ENCODE results near the gene SAMSN1. TPM values are rescaled to one million over a fixed set of nuclear protein-coding genes. Genes with fewer than 3 reads are reported as not detected.

SAMSN1 gene
- total and polyA plus RNA-seq, 12 donors: 1.4 to 15.3 (median 7.1) TPM

DNA sequence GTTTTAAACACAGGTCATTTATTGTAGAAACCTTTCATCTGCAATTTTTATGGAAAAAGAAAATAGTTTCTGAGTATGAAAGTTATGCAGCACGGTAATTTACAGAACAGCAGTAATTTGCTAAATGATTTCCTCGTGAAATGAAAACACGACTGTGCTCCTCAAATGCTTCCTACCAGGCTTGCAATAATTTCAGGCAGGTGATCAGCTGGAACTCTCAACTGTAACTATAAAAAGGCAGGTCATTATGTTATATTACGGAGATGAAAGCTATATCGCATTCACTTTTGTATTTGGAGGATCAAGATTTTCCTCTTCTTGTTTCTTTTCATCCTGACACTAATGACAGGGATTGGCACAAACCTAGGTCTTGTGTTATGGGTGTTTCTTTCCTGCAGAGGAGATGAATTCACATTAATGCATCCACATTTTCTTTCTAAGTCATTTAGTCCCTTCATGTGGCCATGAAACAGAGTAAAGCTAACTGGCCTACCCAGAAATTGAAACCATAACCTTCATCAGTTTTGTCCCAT, 57.4 kb downstream of the SAMSN1 start:
- intact Hi-C loops (cut with DNase I): no loop called here
- TF ChIP-seq, protein P1, sequence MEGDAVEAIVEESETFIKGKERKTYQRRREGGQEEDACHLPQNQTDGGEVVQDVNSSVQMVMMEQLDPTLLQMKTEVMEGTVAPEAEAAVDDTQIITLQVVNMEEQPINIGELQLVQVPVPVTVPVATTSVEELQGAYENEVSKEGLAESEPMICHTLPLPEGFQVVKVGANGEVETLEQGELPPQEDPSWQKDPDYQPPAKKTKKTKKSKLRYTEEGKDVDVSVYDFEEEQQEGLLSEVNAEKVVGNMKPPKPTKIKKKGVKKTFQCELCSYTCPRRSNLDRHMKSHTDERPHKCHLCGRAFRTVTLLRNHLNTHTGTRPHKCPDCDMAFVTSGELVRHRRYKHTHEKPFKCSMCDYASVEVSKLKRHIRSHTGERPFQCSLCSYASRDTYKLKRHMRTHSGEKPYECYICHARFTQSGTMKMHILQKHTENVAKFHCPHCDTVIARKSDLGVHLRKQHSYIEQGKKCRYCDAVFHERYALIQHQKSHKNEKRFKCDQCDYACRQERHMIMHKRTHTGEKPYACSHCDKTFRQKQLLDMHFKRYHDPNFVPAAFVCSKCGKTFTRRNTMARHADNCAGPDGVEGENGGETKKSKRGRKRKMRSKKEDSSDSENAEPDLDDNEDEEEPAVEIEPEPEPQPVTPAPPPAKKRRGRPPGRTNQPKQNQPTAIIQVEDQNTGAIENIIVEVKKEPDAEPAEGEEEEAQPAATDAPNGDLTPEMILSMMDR (IDR thresholded peaks at IDR 0.05): no peak
- TF ChIP-seq POLR2A (IDR thresholded peaks at IDR 0.05): no peak
- Histone ChIP-seq H3K27me3 (no peaks in the 10 kb centered on the region), H3K4me1 (replicated peaks in 1 of 2) (no peaks in the 10 kb centered on the region), H3K9me3 (replicated peaks in 1 of 3) (no peaks in the 10 kb centered on the region), H3K27ac (no peak overlapping the region), H3K36me3 (replicated peaks in 1 of 2) (no peaks in the 10 kb centered on the region), H3K4me3 (no peak overlapping the region)
- DNase-seq: no peak
- WGBS, 4 donors: 78 to 83% (median 82%) methylated on average over 5 of the region's 5 CpGs

DNA sequence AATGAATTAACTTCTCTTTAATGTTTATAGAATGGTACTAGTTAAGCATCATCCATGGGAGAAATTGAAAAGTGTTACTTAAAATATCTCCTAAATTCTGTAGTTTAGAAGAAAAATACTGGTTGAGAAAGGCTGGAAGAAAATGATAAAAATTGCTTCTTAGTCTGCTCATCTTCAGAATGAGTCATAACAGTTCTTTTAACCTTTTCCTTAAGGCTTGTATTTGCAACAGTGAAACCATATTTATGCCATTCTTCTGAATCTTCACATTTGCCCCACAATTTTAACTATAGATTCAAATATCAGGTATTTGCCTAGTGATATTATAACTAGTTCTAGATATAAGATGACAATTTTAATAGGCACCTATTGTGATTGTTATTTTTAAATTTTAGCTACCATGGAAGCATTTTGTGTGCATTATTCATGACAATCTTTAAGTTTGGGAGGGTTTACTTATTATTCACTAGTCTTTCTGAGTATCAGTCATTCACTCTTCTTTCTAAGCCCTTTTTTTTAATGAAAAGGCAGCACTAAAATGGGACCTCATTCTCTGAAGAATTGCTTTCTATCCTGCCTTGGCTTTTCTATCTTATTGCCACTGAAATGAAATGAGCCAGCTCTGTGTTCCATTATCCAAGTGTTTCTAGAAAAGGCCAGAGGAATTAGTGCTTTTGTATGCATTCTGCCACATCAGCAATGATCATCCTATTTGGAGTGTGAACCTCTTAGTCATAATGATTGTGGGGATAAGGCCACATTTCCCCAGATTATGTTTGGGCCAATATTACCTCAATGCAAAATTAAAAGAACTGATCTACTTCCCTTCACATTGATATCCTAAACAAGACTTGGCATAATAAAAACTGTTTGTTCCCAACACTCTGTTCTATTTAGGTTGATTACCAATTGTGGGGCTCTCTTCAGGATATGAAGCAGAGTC, 58.4 kb downstream of the SAMSN1 start:
- no peaks in the 10 kb centered on the region for H3K4me1 ChIP-seq (replicated peaks in 1 of 2)
- no peak for DNase-seq
- intact Hi-C loops (cut with DNase I): no loop called here
- H3K4me3 ChIP-seq: no peak overlapping the region
- H3K36me3 ChIP-seq (replicated peaks in 1 of 2): no peaks in the 10 kb centered on the region
- H3K27ac ChIP-seq: no peak overlapping the region
- no peaks in the 10 kb centered on the region for H3K9me3 ChIP-seq (replicated peaks in 1 of 3)
- no peaks in the 10 kb centered on the region for H3K27me3 ChIP-seq
- TF ChIP-seq POLR2A (IDR thresholded peaks at IDR 0.05): no peak
- TF ChIP-seq, protein P1 (IDR thresholded peaks at IDR 0.05): no peak

DNA sequence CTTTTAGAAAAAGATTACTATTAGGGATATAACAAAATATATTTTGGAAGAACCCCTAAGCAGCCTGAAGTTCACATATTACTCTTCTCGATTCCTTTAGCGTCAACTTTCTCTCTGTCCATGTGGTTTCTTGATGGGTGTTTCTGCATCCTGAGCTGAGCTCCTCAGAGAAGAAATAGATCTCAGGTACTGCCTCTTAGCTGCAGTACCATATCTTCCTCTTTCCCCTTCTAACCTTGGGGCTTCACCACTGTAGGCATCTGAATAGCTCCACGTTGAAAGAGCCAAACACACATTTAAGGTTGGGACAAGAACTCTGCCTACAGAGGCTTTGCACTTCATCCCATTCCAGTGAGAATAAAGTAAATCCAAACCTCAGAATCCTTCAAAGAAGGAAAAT, 59.2 kb downstream of the SAMSN1 start:
- Histone ChIP-seq H3K4me3 (no peak overlapping the region), H3K36me3 (replicated peaks in 1 of 2) (no peaks in the 10 kb centered on the region), H3K9me3 (replicated peaks in 1 of 3) (no peaks in the 10 kb centered on the region), H3K4me1 (replicated peaks in 1 of 2) (no peaks in the 10 kb centered on the region), H3K27me3 (no peaks in the 10 kb centered on the region), H3K27ac (no peak overlapping the region)
- TF ChIP-seq, protein P1 (IDR thresholded peaks at IDR 0.05): no peak
- TF ChIP-seq POLR2A (IDR thresholded peaks at IDR 0.05): no peak
- no peak for DNase-seq
- intact Hi-C loops (cut with DNase I): no loop called here
- WGBS, 4 donors: 76 to 80% (median 78%) methylated on average over 3 of the region's 3 CpGs

DNA sequence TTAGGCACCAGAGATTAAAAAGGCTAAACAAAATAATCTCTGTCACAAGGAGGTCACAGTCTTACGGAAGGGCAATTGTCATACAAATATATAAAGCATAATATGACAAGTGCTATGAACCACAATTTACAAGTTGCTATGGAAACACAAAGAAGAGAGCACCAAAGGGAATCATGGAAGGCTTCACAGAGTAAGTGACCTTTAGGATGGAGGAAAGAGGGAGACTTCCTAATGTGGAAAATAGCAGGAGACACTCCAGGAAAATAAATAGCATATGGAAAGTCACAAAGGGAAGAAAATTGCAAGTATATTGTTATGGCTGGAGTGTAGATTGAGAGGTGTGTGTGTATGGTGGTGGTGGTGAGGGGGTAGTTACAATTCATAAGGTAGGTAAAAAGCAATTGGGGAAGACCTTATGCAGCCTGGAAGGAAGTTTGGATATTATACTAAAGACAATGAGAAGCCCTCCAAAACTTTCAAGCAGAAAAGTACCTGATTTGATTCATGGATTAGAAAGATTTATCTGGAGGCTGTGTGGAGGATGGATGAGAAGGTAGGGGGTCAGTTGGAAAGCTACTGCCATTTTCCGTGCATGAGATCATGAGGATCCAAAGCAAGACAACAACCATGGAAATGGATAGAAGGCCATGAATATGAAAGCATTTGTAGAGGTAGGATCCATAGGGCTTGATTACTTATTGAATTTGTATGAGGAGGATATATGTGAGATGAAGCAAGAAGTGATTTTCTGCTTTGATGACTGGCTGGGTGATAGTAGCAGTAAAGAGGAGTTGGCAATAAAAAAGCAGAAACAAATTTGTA, 61.7 kb downstream of the SAMSN1 start:
- WGBS, 4 donors: 77 to 89% (median 83%) methylated on average over 2 of the region's 2 CpGs
- Histone ChIP-seq H3K27me3 (no peaks in the 10 kb centered on the region), H3K36me3 (replicated peaks in 1 of 2) (no peaks in the 10 kb centered on the region), H3K4me1 (replicated peaks in 1 of 2) (peaks cover 0 to 6% of the 10 kb centered on the region in 2 donors), H3K9me3 (replicated peaks in 1 of 3) (no peaks in the 10 kb centered on the region), H3K27ac (no peak overlapping the region), H3K4me3 (no peak overlapping the region)
- TF ChIP-seq, protein P1 (IDR thresholded peaks at IDR 0.05): no peak
- no peak for TF ChIP-seq POLR2A (IDR thresholded peaks at IDR 0.05)
- no peak for DNase-seq
- intact Hi-C loops (cut with DNase I): no loop called here

Measured in adrenal gland (tissue), 12 donors.